Mesenchymal stem cell (in vitro differentiated cells and primary cell): ENCODE results near the gene SMAD3.
A peak's percentile ranks its signal among the peaks of the same experiment; 100 is the strongest.

Source experiments
- DNase-seq: peaks from one replicate; pipeline ENCODE4 v3.0.0-alpha.2; 2013
- H2AFZ ChIP-seq: one replicate; pipeline ENCODE4 v1.6.1; 2013; ENCODE audit warnings: low read depth, mild to moderate bottlenecking, control low read depth, inconsistent platforms, low read length, moderate library complexity
- H2AK5ac ChIP-seq: 2 replicates; pipeline ENCODE4 v1.6.1; 2013; ENCODE audit warnings: low read length, moderate library complexity, mild to moderate bottlenecking, inconsistent platforms; ENCODE audit not compliant: severe bottlenecking
- H2BK120ac ChIP-seq: one replicate; pipeline ENCODE4 v1.6.1; 2013; ENCODE audit warnings: low read depth, mild to moderate bottlenecking, inconsistent platforms, low read length, moderate library complexity
- H2BK12ac ChIP-seq, 2 experiments: one replicate each; pipeline ENCODE4 v1.6.1; 2013; ENCODE audit warnings: inconsistent platforms in 2 of 2, low read length in 2 of 2, mild to moderate bottlenecking in 2 of 2, moderate library complexity in 2 of 2, control low read depth in 1 of 2
- H2BK15ac ChIP-seq: one replicate; pipeline ENCODE4 v1.6.1; 2013; ENCODE audit warnings: mild to moderate bottlenecking, low read depth, inconsistent platforms; ENCODE audit not compliant: poor library complexity, severe bottlenecking
- H2BK5ac ChIP-seq: 2 replicates; pipeline ENCODE4 v1.6.1; 2013; ENCODE audit warnings: low read depth, mild to moderate bottlenecking, low read length, control low read depth, inconsistent platforms; ENCODE audit not compliant: poor library complexity, severe bottlenecking
- H3K14ac ChIP-seq, 2 experiments: one replicate each; pipeline ENCODE4 v1.6.1; 2013; ENCODE audit warnings: inconsistent platforms in 2 of 2, low read length in 2 of 2, control low read depth in 1 of 2, mild to moderate bottlenecking in 1 of 2, moderate library complexity in 1 of 2
- H3K18ac ChIP-seq, 2 experiments: one replicate each; pipeline ENCODE4 v1.6.1; 2013; ENCODE audit warnings: inconsistent platforms in 2 of 2, low read length in 2 of 2, control low read depth in 1 of 2, low read depth in 1 of 2, mild to moderate bottlenecking in 1 of 2
- H3K23ac ChIP-seq, 2 experiments: one replicate each; pipeline ENCODE4 v1.6.1; 2013; ENCODE audit warnings: inconsistent platforms in 2 of 2, low read length in 2 of 2, mild to moderate bottlenecking in 2 of 2, moderate library complexity in 2 of 2, control low read depth in 1 of 2
- H3K27ac ChIP-seq: 2 replicates; pipeline ENCODE4 v1.5.1; 2013; ENCODE audit warnings: mild to moderate bottlenecking, moderate library complexity, low read length, control low read depth, inconsistent platforms; ENCODE audit not compliant: poor library complexity, severe bottlenecking
- H3K27me3 ChIP-seq, 2 experiments: 2 replicates each; pipeline versions ENCODE4 v1.6.1 to v1.7.0; 2013; ENCODE audit warnings: low read length in 2 of 2, mild to moderate bottlenecking in 2 of 2, moderate library complexity in 2 of 2, control low read depth in 1 of 2, inconsistent platforms in 1 of 2; ENCODE audit not compliant: control insufficient read depth in 1 of 2, insufficient read depth in 1 of 2
- H3K36me3 ChIP-seq, 2 experiments: 2 replicates each; pipeline versions ENCODE4 v1.6.1 to v1.7.0; 2013; ENCODE audit warnings: low read length in 2 of 2, control low read depth in 1 of 2, inconsistent platforms in 1 of 2, low read depth in 1 of 2, mild to moderate bottlenecking in 1 of 2; ENCODE audit not compliant: insufficient read depth in 2 of 2, control insufficient read depth in 1 of 2
- H3K4ac ChIP-seq, 2 experiments: one replicate each; pipeline ENCODE4 v1.6.1; 2013; ENCODE audit warnings: inconsistent platforms in 2 of 2, low read length in 2 of 2, mild to moderate bottlenecking in 2 of 2, moderate library complexity in 2 of 2, control low read depth in 1 of 2, low read depth in 1 of 2
- H3K4me1 ChIP-seq: 2 replicates; pipeline ENCODE4 v1.6.1; 2013; ENCODE audit warnings: low read depth, low read length, control low read depth; ENCODE audit not compliant: control insufficient read depth, insufficient read depth
- H3K4me2 ChIP-seq: 2 replicates; pipeline ENCODE4 v1.6.1; 2013; ENCODE audit warnings: low read length, mild to moderate bottlenecking, inconsistent platforms; ENCODE audit not compliant: poor library complexity, severe bottlenecking
- H3K4me3 ChIP-seq, 2 experiments: 2 replicates each; pipeline versions ENCODE4 v1.5.1 to v1.7.0; 2013; ENCODE audit warnings: low read length in 2 of 2, mild to moderate bottlenecking in 2 of 2, control low read depth in 1 of 2, low read depth in 1 of 2; ENCODE audit not compliant: insufficient read depth in 1 of 2
- H3K79me1 ChIP-seq: replicated peaks from 2 replicates; pipeline ENCODE4 v1.6.1; 2013; ENCODE audit warnings: mild to moderate bottlenecking, control low read depth, low read length, inconsistent platforms; ENCODE audit not compliant: poor library complexity, severe bottlenecking
- H3K9ac ChIP-seq: 2 replicates; pipeline ENCODE4 v1.7.0; 2013; ENCODE audit warnings: mild to moderate bottlenecking, low read length, moderate library complexity
- H3K9me3 ChIP-seq: 2 replicates; pipeline ENCODE4 v1.7.0; 2013; ENCODE audit warnings: mild to moderate bottlenecking, low read length; ENCODE audit not compliant: control insufficient read depth
- H4K8ac ChIP-seq: one replicate; pipeline ENCODE4 v1.6.1; 2013; ENCODE audit warnings: inconsistent platforms, mild to moderate bottlenecking, low read length, moderate library complexity
- H4K91ac ChIP-seq: one replicate; pipeline ENCODE4 v1.6.1; 2013; ENCODE audit warnings: mild to moderate bottlenecking, low read length, inconsistent platforms
- WGBS: methylation state at CpG from one replicate; pipeline ENCODE4 v1.1.7; 2013; ENCODE audit warnings: mixed read lengths; 5-methylcytosine and 5-hydroxymethylcytosine counted together

Gene SMAD3

GRCh38 chr15:67107014-67107812 is 41.8 kb downstream of the SMAD3 start:
- Histone ChIP-seq H2BK5ac (no peak overlapping the region), H3K18ac (peak overlapping the region; percentile 87 to 88), H3K4me1 (peaks cover 53% of the 10 kb centered on the region), H4K8ac (peak overlapping the region; percentile 70), H3K27me3 (no peaks in the 10 kb centered on the region), H3K9ac (peak overlapping the region; percentile 45), H4K91ac (peak overlapping the region; percentile 31), H3K4me3 (no peak overlapping the region), H3K27ac (peak overlapping the region; percentile 80), H3K4me2 (no peak overlapping the region), H2BK12ac (peak overlapping the region; percentile 81 to 90), H3K23ac (peak overlapping the region in 1 of 2 experiments; percentile 16), H3K4ac (peak overlapping the region; percentile 75 to 88), H3K9me3 (peaks cover 7% of the 10 kb centered on the region), H3K14ac (peak overlapping the region in 1 of 2 experiments; percentile 3), H2AFZ (no peak overlapping the region), H2BK120ac (peak overlapping the region; percentile 22), H3K79me1 (peaks cover 12% of the 10 kb centered on the region), H2BK15ac (peak overlapping the region; percentile 30), H3K36me3 (peaks cover 0 to 26% of the 10 kb centered on the region in 2 experiments), H2AK5ac (peak overlapping the region; percentile 83)
- DNase-seq = peak; percentile 99
- WGBS = 6% methylated on average over 9 of the region's 12 CpGs

- WGBS = 42% methylated on average over 9 of the region's 9 CpGs
- H2BK120ac ChIP-seq = no peak overlapping the region
- H4K8ac ChIP-seq = no peak overlapping the region
- H2BK12ac ChIP-seq = peak overlapping the region; percentile 51 to 98
- H3K27me3 ChIP-seq = no peaks in the 10 kb centered on the region
- H2AFZ ChIP-seq = no peak overlapping the region
- H3K23ac ChIP-seq = no peak overlapping the region
- peak; percentile 80 for DNase-seq
- peak overlapping the region in 1 of 2 experiments; percentile 94 for H3K14ac ChIP-seq
- peak overlapping the region; percentile 47 to 88 for H3K18ac ChIP-seq
- peak overlapping the region; percentile 81 for H2AK5ac ChIP-seq
- peaks cover 48% of the 10 kb centered on the region for H3K4me1 ChIP-seq
- H4K91ac ChIP-seq = peak overlapping the region; percentile 37
- H3K9ac ChIP-seq = peak overlapping the region; percentile 48
- no peak overlapping the region for H2BK5ac ChIP-seq
- H3K9me3 ChIP-seq = peaks cover 7% of the 10 kb centered on the region
- H3K4me2 ChIP-seq = no peak overlapping the region
- H3K36me3 ChIP-seq = peaks cover 0 to 22% of the 10 kb centered on the region in 2 experiments
- H3K79me1 ChIP-seq = peaks cover 11% of the 10 kb centered on the region
- H3K4ac ChIP-seq = peak overlapping the region; percentile 70 to 84
- no peak overlapping the region for H3K27ac ChIP-seq
- peak overlapping the region; percentile 63 for H2BK15ac ChIP-seq
- no peak overlapping the region for H3K4me3 ChIP-seq
Observed at GRCh38 chr15:67108122-67108961, 42.9 kb downstream of the SMAD3 start.

GRCh38 chr15:67109141-67110034 is 44.0 kb downstream of the SMAD3 start:
- H3K9me3 ChIP-seq = peaks cover 7% of the 10 kb centered on the region
- no peaks in the 10 kb centered on the region for H3K27me3 ChIP-seq
- no peak overlapping the region for H2AFZ ChIP-seq
- H2BK5ac ChIP-seq = no peak overlapping the region
- peak overlapping the region; percentile 72 for H3K27ac ChIP-seq
- H3K14ac ChIP-seq = no peak overlapping the region
- no peak overlapping the region for H4K91ac ChIP-seq
- peaks cover 3 to 16% of the 10 kb centered on the region in 2 experiments for H3K36me3 ChIP-seq
- no peak overlapping the region for H3K4ac ChIP-seq
- peak overlapping the region in 1 of 2 experiments; percentile 4 for H3K4me3 ChIP-seq
- peak overlapping the region; percentile 82 for H2AK5ac ChIP-seq
- peak overlapping the region; percentile 61 to 87 for H3K18ac ChIP-seq
- 19% methylated on average over 18 of the region's 18 CpGs for WGBS
- H3K23ac ChIP-seq = no peak overlapping the region
- H3K4me2 ChIP-seq = no peak overlapping the region
- peaks cover 6% of the 10 kb centered on the region for H3K79me1 ChIP-seq
- peak overlapping the region; percentile 67 for H3K9ac ChIP-seq
- peak overlapping the region; percentile 49 for H2BK15ac ChIP-seq
- H2BK120ac ChIP-seq = no peak overlapping the region
- H2BK12ac ChIP-seq = no peak overlapping the region
- peaks cover 49% of the 10 kb centered on the region for H3K4me1 ChIP-seq
- H4K8ac ChIP-seq = peak overlapping the region; percentile 62
- DNase-seq = peak; percentile 99
